HG03565 (cell line): ENCODE data around the gene INAFM1.
"Not testable (repeated sequence)": the region's sequence is repeated elsewhere in the genome, so short reads cannot be mapped to it uniquely, and the experiment has no call there.

Source experiments
- ATAC-seq: cut with Tn5 transposase; IDR thresholded peaks from one replicate; pipeline ENCODE4 v1.9.1; 2021; ENCODE audit warnings: mild to moderate bottlenecking, moderate library complexity; ENCODE audit not compliant: unreplicated experiment

The INAFM1 gene

DNA sequence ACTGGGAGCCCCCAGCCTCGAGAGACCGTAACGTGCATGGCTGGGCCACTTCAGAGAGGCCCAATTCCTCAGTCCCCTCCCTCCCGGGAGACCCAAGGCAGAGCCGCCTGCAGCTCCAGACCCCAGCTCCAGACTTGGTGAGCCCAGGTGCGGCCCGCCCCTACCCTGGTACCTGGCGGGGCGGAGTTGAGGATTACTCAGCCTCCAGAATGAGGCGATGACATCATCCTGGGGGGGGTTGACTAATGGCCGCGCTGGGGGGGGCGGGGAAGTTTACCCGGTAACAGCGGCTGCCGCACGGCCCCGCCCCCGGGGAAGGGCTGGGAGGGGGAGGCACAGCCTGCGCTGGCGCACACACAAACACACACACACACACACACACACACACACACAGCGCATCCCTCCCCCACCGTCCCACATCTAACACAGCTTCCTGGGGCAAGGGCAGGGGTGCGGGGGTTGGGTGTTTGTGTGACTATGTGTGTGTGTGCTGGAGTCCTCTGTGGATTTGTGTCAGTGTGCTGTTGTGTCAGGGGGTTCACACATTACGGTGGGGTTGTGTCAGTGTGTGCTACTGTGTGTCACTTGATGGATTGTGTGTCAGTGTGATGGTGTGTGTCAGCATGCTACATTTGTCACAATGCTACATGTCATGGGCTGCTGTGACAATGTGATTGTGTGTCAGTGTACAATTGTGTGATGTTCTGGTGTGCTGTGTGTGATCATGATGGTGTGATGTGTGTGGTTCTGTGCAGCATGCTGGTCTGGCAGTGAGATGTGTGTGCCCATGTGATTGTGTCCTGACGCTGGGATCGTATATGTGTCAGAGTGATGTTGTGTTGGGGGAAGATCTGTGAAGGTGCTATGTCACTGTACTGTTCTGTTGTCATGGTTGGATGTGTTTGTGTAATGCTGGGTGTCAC lies 33.4 kb upstream of the INAFM1 start:
- ATAC-seq: no peak

GRCh38 chr19:47241919-47242577 lies 32.6 kb upstream of the INAFM1 start:
- ATAC-seq: no peak

DNA sequence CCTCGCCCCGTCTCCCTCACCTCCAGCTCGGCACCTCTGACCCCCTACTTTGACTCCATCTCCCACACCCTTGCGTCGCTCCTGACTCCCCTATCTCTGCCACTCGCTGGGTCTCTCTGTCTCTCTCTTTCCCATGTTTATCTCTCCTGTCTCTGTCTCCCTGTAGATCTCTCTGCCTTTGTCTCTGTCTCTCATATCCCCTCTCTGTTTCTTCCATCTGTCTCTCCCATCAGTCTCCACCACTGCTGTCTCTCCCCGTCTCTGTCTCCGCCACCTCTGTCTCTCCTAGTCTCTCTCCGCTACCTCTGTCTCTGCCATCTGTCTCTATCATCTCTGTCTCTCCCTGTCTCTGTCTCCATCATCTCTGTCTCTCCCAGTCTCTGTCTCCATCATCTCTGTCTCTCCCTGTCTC lies 31.3 kb upstream of the INAFM1 start:
- no peak for ATAC-seq

GRCh38 chr19:47243776-47244547 lies 30.7 kb upstream of the INAFM1 start:
- ATAC-seq: peak; percentile 62

DNA sequence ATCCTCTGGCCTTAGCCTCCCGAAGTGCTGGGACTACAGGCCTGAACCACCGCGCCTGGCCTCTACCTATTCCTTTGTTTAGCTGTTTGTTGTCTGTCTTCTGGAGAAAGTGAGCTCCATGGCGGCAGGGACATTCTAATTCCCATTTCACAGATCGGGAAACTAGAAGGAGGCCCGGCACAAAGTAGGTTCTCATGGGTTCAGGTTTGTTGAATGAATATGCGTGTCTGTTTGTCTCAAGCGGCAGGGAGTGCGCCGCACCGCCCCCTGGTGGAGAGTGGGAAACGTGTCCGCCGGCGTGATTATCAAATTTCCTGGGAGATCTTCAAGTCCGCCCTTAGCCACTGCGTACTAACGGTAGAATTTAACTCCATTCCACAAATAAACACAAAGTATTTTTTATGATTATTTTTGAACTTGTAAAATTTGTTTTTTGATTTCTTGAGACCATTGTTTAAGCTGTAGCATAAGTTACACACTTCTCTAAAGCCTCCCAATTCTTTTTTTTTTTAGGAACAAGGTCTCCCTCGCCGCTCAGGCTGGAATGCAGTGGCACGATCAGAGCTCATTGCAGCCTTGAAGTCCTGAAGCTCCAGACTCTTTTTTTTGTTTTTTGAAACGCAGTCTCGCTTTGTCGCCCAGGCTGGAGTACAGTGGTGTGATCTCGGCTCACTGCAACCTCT lies 27.2 kb upstream of the INAFM1 start:
- ATAC-seq: no peak

GRCh38 chr19:47253016-47253415 lies 21.7 kb upstream of the INAFM1 start:
- not testable (repeated sequence) for ATAC-seq

DNA sequence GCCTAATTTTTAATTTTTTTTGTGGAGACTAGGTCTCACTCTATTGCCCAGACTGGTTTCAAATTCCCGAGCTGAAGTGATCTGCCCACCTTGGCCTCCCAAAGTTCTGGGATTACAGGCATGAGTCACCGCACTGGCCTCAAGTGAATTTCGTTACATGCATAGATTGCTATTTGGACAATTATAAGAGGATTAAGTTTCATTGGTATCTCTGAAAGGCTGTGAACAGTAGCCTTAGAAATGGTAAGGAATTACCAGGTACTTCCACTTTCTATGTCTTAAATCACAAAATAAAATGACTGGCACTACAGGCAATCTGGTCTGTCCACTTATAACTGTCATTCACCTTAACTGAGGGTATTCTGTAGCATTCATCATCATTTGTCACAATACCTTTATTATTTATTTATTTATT lies 21.2 kb upstream of the INAFM1 start:
- ATAC-seq: no peak

DNA sequence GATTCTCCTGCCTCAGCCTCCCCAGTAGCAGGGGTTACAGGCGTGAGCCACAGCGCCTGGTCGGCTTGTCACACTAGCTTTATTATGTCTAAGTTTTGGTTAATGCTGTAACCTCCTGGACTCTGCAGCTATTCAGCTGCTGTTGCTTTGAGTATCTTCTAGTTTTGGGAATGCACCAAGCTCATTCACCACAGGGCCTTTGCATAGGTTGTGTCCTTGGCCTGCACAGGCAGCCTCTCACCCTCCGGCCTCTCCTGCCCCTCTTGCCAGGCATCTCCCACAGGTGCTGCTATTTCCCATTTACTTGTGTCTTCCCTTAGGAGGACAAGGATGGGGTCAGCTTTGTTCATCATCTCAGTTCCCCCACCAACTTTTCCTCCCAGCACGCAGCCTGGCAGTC lies 20.7 kb upstream of the INAFM1 start:
- ATAC-seq: no peak

DNA sequence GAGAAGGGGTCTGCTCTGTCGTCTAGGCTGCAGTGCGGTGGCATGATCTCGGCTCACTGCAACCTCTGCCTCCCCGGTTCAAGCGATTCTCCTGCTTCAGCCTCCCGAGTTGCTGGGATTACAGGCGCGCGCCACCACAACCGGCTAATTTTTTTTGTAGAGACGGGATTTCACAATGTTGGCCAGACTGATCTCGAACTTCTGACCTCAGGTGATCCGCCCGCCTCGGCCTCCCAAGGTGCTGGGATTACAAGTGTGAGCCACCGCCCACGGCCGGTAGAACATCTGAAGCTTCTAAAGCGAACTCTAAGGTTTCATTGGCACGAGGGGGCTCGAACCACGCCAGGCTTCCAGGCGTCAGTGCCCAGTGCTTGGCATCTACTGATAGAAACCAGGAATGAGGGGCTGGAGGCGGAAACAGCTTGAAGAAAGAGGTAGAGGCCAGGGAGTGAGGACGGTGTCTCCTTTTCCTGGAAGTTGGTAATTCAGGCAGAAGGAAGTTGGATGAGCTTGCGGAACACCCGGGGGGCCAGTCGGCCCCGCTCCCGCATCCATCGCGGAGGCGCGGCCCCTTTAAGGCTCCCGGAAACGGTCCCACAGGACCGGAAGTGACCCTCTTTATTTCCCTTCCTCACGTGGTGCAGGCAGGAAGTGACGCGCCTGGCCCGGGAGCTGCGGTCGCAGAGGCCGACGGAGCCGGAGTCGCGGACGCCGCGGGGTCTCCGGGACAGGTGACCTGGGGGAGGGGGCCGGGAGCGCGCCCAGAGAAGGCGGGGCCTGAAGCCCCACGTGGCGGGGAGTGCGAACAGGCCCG lies 18.6 kb upstream of the INAFM1 start, which contains the start of gene CCDC9:
Gene CCDC9 (plus strand): TSS at position 647 of the 814 bp plus-strand sequence. CDS start 1,876 bp downstream, outside the sequence.
- ATAC-seq: peak; percentile 54

GRCh38 chr19:47256693-47257410 lies 17.8 kb upstream of the INAFM1 start:
- peak; percentile 54 for ATAC-seq

- no peak for ATAC-seq
These were observed 17.1 kb upstream of the INAFM1 start for GRCh38 chr19:47257411-47258169.

- no peak for ATAC-seq
These were observed 16.3 kb upstream of the INAFM1 start for GRCh38 chr19:47258434-47258833.

DNA sequence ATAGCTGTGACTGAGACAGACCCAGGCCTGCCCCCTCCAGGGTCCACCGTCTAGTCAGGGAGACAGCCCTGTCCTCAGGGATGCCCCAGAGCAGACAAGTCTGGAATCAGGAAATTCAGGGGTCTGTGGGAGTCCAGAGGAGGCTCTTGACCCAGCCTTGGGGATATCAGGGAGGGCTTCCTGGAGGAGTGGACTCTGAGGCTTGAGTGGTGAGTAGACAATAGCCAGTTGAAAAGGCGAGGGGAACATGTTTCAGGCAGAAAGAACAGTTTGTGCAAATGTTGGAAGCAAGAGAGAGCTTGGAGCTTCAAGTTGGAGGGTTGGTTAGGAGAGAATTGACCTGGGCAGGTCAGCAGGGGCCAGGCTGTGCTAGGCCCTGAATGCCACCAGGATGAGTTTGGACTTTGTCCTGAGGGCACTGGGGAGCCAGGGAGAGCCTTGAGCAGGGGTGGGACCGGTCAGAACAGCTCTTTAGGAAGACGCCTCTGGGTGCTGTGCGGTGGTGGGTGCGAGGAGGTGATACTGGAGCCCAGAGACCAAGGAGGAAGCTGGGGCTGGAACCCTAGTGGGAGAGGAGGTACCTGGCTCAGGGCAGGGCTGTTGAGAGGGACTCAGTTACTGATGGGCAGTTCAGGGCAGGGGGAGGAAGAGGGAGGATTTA lies 15.7 kb upstream of the INAFM1 start:
- no peak for ATAC-seq

GRCh38 chr19:47260476-47260875 lies 14.2 kb upstream of the INAFM1 start:
- no peak for ATAC-seq

DNA sequence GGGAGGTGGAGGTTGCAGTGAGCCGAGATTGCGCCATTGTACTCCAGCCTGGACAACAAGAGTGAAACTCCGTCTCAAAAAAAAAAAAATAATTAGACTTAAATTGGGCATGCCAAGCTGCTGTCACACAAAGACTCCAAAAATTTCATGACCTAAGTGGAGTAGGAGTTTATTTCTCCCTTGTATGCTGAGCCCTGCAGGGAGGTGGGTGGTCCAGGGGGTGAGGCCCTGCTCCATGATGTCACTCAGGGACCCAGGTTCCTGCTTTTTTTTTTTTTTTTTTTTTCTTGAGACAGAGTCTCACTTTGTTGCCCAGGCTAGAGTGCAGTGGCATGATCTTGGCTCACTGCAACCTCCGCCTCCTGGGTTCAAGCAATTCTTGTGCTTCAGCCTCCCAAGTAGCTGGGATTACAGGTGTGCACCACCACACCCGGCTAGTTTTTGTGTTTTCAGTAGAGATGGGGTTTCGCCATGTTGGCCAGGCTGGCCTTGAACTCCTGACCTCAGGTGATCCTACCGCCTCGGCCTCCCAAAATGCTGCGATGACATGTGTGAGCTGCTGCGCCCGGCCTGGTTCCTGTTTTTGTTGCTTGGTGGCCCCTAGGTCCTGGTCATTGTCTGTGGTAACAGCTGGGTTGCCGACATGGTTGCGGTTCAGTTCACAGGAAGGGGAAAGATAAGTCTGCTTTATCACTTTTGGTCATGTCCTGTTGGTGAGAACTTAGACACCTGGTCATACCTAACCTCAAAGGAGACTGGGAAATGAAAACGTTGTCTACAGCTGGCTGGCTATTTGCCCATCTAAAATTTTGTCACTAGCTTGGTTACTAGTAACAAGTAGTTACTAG lies 12.5 kb upstream of the INAFM1 start:
- peak; percentile 61 for ATAC-seq

DNA sequence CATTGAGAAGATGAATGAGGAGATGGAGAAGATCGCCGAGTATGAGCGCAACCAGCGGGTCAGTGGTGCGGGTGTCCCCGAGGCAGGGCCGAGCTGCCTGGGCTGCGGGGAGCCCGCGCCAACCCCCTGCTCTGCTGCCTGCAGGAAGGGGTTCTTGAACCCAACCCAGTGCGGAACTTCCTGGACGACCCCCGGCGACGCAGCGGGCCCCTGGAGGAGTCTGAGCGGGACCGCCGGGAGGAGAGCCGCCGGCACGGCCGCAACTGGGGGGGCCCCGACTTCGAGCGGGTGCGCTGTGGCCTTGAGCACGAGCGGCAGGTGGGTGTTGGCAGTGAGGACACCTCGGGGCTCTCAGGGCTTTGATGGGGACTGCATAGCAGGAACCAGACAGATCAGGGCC lies 10.1 kb upstream of the INAFM1 start:
- ATAC-seq: no peak

GRCh38 chr19:47266401-47266941 lies 8.2 kb upstream of the INAFM1 start:
- ATAC-seq: no peak
